Activated CD4-positive, alpha-beta T cell treated with anti-CD3 and anti-CD28 coated beads, Interleukin-2, amount 10 ng/mL, durations not matched to agents 24 days and 14 days (primary cell): ENCODE data around the gene B4GALT5. TPM values are rescaled to one million over a fixed set of nuclear protein-coding genes. Genes with fewer than 3 reads are reported as not detected.

Source experiments
- total RNA-seq: library from RNA; stranded (reverse); gene quantifications from 2 replicates; pipeline ENCODE4 v1.2.3, GENCODE V29; 2022

Gene B4GALT5
- total RNA-seq, 1 donor from 2014 or later = 39.1 TPM

Other genes starting within 250 kb of the B4GALT5 start
- gene KCNB1, start 231.2 kb downstream of the B4GALT5 start, total RNA-seq = 0.07 TPM in 2 replicates
- 51.7 and 57.6 TPM in 2 replicates for gene PTGIS, start 145.7 kb downstream of the B4GALT5 start, total RNA-seq
- 15.2 and 15.7 TPM in 2 replicates for gene SLC9A8, start 99.0 kb upstream of the B4GALT5 start, total RNA-seq
- 8.8 and 9.9 TPM in 2 replicates for gene SPATA2, start 201.7 kb upstream of the B4GALT5 start, total RNA-seq
- 60.1 and 69.3 TPM in 2 replicates for gene RNF114, start 222.5 kb upstream of the B4GALT5 start, total RNA-seq